HFFc6 (cell line): ENCODE data around the gene DBF4. TPM values are rescaled to one million over a fixed set of nuclear protein-coding genes. Genes with fewer than 3 reads are reported as not detected.
"Not testable (repeated sequence)": the region's sequence is repeated elsewhere in the genome, so short reads cannot be mapped to it uniquely, and the experiment has no call there.

ENCODE experiments used
- DNase-seq: peaks from one replicate; pipeline ENCODE4 v3.0.0-alpha.2; 2018
- H3K27ac Mint-ChIP-seq: 2 replicates; pipeline ENCODE4 v1.8.0; 2020; ENCODE audit warnings: mild to moderate bottlenecking, mixed read lengths
- H3K27me3 Mint-ChIP-seq: 2 replicates; pipeline ENCODE4 v1.8.0; 2021; ENCODE audit warnings: mild to moderate bottlenecking, moderate library complexity, mixed read lengths; ENCODE audit not compliant: insufficient read depth
- H3K36me3 Mint-ChIP-seq: 2 replicates; pipeline ENCODE4 v1.8.0; 2021; ENCODE audit warnings: low read depth, mixed read lengths
- H3K4me1 Mint-ChIP-seq: 2 replicates; pipeline ENCODE4 v1.8.0; 2020; ENCODE audit warnings: low read depth, mixed read lengths
- H3K4me3 Mint-ChIP-seq: 2 replicates; pipeline ENCODE4 v1.8.0; 2020; ENCODE audit warnings: mild to moderate bottlenecking, moderate library complexity, mixed read lengths
- H3K9me3 Mint-ChIP-seq: 2 replicates; pipeline ENCODE4 v1.8.0; 2020; ENCODE audit warnings: mild to moderate bottlenecking, mixed read lengths
- total RNA-seq, 6 experiments: library from RNA; stranded (reverse); fragmentation: NEBNext Ultra II Directional; extraction: Animal tissue kit (Norgen Biotek cat#: 25700); gene quantifications; 2 replicates in 1 of 6; 3 replicates in 5 of 6; pipeline ENCODE4 v1.2.3, GENCODE V29; 2021
- TF ChIP-seq, protein P1 (sequence below): fragments of 200-600 bp; sonication (generic); IDR thresholded peaks from 2 replicates; pipeline ENCODE4 v1.5.0; 2021; ENCODE audit warnings: antibody characterized with exemption, mild to moderate bottlenecking

DBF4 gene
- total RNA-seq, 6 experiments from 2014 or later, result 16.1 to 25.3 (median 23.5) TPM

DNA sequence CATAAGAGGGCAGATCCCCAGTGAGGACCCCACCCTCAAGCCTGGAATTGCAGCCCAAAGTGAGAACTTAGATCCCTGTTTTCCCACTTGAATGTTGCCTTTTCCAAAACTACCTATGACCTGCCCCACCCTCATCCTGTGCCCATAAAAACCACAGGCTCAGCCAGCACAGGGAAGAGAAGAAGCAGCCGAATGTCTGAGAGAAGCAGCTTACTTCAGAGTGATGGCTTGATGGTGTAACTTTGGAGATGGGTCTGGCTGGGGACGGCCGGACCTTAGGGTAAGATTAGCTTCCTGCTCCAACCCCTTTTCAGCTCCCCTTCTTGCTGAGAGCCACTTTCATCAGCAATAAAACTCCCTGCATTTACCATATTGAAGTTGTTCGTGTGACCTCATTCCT is 5.8 kb upstream of the DBF4 start:
- Mint-ChIP-seq H3K4me3 (no peak overlapping the region), H3K27me3 (no peaks in the 10 kb centered on the region; the same call in 1 of the 2 replicates), H3K27ac (no peak overlapping the region), H3K9me3 (peaks cover 25% of the 10 kb centered on the region; the same call in 1 of the 2 replicates), H3K36me3 (peaks cover 62% of the 10 kb centered on the region), H3K4me1 (peaks cover 20% of the 10 kb centered on the region)
- TF ChIP-seq, protein P1, sequence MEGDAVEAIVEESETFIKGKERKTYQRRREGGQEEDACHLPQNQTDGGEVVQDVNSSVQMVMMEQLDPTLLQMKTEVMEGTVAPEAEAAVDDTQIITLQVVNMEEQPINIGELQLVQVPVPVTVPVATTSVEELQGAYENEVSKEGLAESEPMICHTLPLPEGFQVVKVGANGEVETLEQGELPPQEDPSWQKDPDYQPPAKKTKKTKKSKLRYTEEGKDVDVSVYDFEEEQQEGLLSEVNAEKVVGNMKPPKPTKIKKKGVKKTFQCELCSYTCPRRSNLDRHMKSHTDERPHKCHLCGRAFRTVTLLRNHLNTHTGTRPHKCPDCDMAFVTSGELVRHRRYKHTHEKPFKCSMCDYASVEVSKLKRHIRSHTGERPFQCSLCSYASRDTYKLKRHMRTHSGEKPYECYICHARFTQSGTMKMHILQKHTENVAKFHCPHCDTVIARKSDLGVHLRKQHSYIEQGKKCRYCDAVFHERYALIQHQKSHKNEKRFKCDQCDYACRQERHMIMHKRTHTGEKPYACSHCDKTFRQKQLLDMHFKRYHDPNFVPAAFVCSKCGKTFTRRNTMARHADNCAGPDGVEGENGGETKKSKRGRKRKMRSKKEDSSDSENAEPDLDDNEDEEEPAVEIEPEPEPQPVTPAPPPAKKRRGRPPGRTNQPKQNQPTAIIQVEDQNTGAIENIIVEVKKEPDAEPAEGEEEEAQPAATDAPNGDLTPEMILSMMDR, result no peak
- DNase-seq, result no peak

DNA sequence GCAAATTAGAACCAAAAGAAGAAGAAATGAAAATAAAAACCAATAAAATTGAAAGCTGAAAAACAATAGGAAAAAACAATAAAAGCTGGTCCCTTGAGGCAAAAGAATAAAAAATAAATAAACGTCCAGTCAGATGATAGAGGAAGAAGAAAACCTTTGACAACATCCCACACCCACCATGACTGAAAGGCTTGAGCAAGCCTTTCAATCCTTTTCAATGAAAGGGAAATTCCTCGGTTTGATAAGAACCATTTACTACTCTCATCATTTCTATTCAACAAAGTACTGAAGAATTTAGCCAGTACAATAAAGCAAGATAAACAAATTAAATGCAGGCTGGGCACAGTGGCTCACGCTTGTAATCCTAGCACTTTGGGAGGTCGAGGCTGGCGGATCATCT is 3.9 kb upstream of the DBF4 start:
- H3K4me1 Mint-ChIP-seq, result peaks cover 21% of the 10 kb centered on the region
- DNase-seq, result no peak
- no peak overlapping the region for H3K27ac Mint-ChIP-seq

DNA sequence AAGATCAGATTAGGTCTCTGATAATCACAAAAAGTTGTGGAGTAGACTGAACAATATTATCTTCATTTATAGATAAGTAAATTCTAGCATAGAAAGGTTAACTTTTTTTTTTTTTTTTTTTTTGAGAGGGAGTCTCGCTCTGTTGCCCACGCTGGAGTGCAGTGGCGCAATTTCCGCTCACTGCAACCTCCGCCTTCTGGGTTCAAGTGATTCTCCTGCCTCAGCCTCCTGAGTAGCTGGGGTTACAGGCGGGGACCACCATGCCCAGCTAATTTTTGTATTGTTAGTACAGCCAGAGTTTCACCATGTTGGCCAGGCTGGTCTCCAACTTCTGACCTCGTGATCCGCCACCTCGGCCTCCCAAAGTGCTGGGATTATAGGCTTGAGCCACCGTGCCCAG is 3.0 kb upstream of the DBF4 start:
- not testable (repeated sequence) for H3K27ac Mint-ChIP-seq, H3K27me3 Mint-ChIP-seq, H3K4me3 Mint-ChIP-seq, DNase-seq
- H3K4me1 Mint-ChIP-seq, result peaks cover 27% of the 10 kb centered on the region
- peaks cover 39% of the 10 kb centered on the region for H3K36me3 Mint-ChIP-seq
- peaks cover 15% of the 10 kb centered on the region; the same call in 1 of the 2 replicates for H3K9me3 Mint-ChIP-seq

More for the DNA sequence above, 3.9 kb upstream of the DBF4 start:
- H3K36me3 Mint-ChIP-seq, result peaks cover 44% of the 10 kb centered on the region
- peaks cover 15% of the 10 kb centered on the region; the same call in 1 of the 2 replicates for H3K9me3 Mint-ChIP-seq
- no peak overlapping the region for H3K4me3 Mint-ChIP-seq
- TF ChIP-seq, protein P1, result no peak
- H3K27me3 Mint-ChIP-seq, result no peaks in the 10 kb centered on the region; the same call in 1 of the 2 replicates

DNA sequence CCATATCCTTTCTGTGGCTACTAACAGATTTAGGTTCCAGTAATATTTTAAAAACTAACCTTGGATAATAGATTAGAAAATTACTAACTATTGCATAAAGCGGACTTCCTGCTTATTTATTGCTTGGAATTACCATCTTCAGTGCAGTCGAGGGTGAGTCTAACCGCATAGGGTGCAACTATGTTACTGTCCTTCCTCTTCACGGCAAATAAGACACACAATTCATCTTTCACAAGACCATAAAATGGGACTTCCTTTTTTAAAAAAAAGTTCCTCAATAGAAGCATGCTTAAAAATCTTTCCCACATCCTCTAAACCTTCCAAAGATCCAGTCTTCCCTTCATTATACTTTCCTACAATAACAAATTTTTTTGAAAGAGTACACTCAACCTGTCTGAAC is 2.2 kb upstream of the DBF4 start:
- TF ChIP-seq, protein P1, result no peak
- Mint-ChIP-seq H3K4me3 (peak overlapping the region; percentile 99), H3K4me1 (peaks cover 31% of the 10 kb centered on the region), H3K27ac (no peak overlapping the region), H3K36me3 (peaks cover 38% of the 10 kb centered on the region), H3K9me3 (peaks cover 15% of the 10 kb centered on the region; the same call in 1 of the 2 replicates), H3K27me3 (no peaks in the 10 kb centered on the region; the same call in 1 of the 2 replicates)
- DNase-seq, result no peak

DNA sequence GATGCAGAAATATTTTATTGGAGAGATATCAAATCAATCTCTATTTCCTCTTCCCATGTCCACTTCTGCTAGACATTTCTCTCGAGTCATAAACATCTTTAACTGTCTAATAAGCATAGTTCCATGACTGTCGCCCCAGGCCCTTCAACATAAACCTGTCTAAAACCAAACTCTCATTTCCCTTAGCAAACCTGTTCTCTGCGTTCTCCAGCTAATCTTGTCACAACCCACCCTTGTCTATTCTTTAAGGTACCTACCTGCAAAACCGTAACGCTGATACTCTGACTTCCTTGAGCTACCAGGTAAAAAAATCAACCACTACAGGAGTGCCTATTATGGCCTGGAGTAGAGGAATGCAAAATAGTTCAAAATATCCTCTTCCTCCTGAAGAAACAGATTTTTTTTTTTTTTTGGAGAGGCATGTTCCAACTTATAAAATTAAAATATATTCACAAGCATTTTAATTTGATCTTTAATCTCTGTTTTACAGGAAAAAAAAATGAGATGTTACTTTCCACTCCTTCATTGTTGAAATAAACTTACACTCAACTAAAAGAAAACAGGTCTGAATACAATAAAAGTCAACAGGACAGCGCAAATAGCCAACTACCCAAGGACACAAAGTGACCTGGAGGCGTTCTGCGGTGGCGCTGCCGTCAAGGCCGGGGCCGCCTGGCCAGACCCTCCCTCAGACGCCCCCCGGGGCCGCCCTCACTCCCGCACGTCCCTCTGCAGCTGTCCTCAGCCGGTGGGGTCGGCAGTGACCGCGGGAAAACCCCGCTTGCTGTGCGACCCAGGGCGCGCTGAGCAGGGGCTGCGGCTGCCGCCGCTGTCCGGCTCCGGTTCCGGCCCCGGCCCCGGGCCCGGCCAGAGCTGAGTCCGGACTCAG is 898 bp upstream of the DBF4 start:
- H3K4me3 Mint-ChIP-seq, result peak overlapping the region; percentile 99
- peak overlapping the region; percentile 97 for H3K27ac Mint-ChIP-seq
- H3K9me3 Mint-ChIP-seq, result peaks cover 15% of the 10 kb centered on the region; the same call in 1 of the 2 replicates
- no peak for DNase-seq
- H3K27me3 Mint-ChIP-seq, result no peaks in the 10 kb centered on the region; the same call in 1 of the 2 replicates
- TF ChIP-seq, protein P1, result no peak
- peaks cover 27% of the 10 kb centered on the region for H3K36me3 Mint-ChIP-seq
- H3K4me1 Mint-ChIP-seq, result peaks cover 35% of the 10 kb centered on the region

DNA sequence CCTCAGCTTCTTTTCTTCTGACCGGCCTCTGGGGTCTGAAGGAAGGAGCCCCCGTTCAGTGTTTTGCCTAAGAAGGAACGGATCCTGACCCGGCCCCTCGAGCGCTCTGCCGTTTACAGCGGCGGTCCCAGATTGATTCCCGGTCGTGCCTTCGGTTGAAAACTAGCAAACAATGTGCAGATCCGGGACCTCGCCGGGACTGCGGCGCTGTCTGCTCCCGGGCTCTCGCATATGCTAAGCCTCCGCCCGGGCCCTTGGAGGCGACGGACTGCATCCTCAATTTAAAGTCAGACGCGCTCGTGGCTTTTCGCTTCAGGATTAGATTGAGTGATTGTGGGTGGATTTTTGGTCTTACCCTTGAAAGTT is 559 bp downstream of the DBF4 start:
- Mint-ChIP-seq H3K27me3 (no peaks in the 10 kb centered on the region; the same call in 1 of the 2 replicates), H3K4me1 (peaks cover 42% of the 10 kb centered on the region), H3K27ac (peak overlapping the region; percentile 97), H3K4me3 (peak overlapping the region; percentile 99), H3K36me3 (peaks cover 13% of the 10 kb centered on the region), H3K9me3 (peaks cover 5% of the 10 kb centered on the region; the same call in 1 of the 2 replicates)
- TF ChIP-seq, protein P1, result no peak; the same call in 1 of the 2 replicates
- DNase-seq, result peak; percentile 50
